ENCODE results near the gene MINPP1.

Gene MINPP1

GRCh38 chr10:87503401-87503800 is 1.3 kb upstream of the MINPP1 start:
- TF ChIP-seq, protein P1, sequence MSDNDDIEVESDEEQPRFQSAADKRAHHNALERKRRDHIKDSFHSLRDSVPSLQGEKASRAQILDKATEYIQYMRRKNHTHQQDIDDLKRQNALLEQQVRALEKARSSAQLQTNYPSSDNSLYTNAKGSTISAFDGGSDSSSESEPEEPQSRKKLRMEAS (IDR thresholded peaks at IDR 0.05; ENCODE audit: low read depth, low read length): no peak
- TF ChIP-seq, protein P2, sequence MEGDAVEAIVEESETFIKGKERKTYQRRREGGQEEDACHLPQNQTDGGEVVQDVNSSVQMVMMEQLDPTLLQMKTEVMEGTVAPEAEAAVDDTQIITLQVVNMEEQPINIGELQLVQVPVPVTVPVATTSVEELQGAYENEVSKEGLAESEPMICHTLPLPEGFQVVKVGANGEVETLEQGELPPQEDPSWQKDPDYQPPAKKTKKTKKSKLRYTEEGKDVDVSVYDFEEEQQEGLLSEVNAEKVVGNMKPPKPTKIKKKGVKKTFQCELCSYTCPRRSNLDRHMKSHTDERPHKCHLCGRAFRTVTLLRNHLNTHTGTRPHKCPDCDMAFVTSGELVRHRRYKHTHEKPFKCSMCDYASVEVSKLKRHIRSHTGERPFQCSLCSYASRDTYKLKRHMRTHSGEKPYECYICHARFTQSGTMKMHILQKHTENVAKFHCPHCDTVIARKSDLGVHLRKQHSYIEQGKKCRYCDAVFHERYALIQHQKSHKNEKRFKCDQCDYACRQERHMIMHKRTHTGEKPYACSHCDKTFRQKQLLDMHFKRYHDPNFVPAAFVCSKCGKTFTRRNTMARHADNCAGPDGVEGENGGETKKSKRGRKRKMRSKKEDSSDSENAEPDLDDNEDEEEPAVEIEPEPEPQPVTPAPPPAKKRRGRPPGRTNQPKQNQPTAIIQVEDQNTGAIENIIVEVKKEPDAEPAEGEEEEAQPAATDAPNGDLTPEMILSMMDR (IDR thresholded peaks at IDR 0.05; ENCODE audit: low read depth, low read length): no peak
- TF ChIP-seq POLR2A (IDR thresholded peaks at IDR 0.05; ENCODE audit: extremely low read depth, insufficient read length) (no peak), MYC (IDR thresholded peaks at IDR 0.05; ENCODE audit: low read depth, low read length) (no peak)
- no peak for DNase-seq (ENCODE audit: low read depth)
- H3K4me3 ChIP-seq (ENCODE audit: low read depth, low read length): peak overlapping the region; percentile 90

DNA sequence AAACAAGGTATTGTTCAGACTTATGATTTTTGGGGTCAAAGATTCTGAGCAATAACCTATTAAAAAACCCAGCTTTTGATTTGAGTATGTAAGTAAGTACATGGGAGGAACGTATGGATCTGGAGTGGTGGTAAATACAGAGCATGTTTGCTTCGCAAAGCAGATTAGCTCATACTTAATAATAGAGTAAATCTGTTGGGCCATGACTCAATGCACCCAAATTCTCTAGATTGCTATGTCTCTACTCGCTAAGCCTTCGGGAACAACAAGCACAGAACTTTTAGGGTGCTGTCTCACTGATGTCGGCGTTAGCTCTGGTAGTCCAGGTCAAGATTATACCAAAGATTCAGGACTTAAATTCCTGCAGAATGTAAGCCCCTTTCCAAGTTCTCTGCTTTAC is 807 bp upstream of the MINPP1 start:
- TF ChIP-seq, protein P1 (IDR thresholded peaks at IDR 0.05; ENCODE audit: low read depth, low read length): no peak
- TF ChIP-seq MYC (IDR thresholded peaks at IDR 0.05; ENCODE audit: low read depth, low read length) (no peak), POLR2A (IDR thresholded peaks at IDR 0.05; ENCODE audit: extremely low read depth, insufficient read length) (no peak)
- TF ChIP-seq, protein P2 (IDR thresholded peaks at IDR 0.05; ENCODE audit: low read depth, low read length): no peak
- peak overlapping the region; percentile 90 for H3K4me3 ChIP-seq (ENCODE audit: low read depth, low read length)
- no peak for DNase-seq (ENCODE audit: low read depth)

- TF ChIP-seq, protein P2 (IDR thresholded peaks at IDR 0.05; ENCODE audit: low read depth, low read length): no peak
- TF ChIP-seq MYC (IDR thresholded peaks at IDR 0.05; ENCODE audit: low read depth, low read length) (no peak), POLR2A (IDR thresholded peaks at IDR 0.05; ENCODE audit: extremely low read depth, insufficient read length) (no peak)
- TF ChIP-seq, protein P1 (IDR thresholded peaks at IDR 0.05; ENCODE audit: low read depth, low read length): no peak
- no peak for DNase-seq (ENCODE audit: low read depth)
- peak overlapping the region; percentile 90 for H3K4me3 ChIP-seq (ENCODE audit: low read depth, low read length)
These were observed 420 bp upstream of the MINPP1 start for GRCh38 chr10:87504307-87504639.

GRCh38 chr10:87505366-87506111 is 846 bp downstream of the MINPP1 start:
- TF ChIP-seq, protein P2 (IDR thresholded peaks at IDR 0.05; ENCODE audit: low read depth, low read length): peak; percentile 58
- TF ChIP-seq MYC (IDR thresholded peaks at IDR 0.05; ENCODE audit: low read depth, low read length) (peak; percentile 40; the same call in 1 of the 2 replicates), POLR2A (IDR thresholded peaks at IDR 0.05; ENCODE audit: extremely low read depth, insufficient read length) (no peak)
- TF ChIP-seq, protein P1 (IDR thresholded peaks at IDR 0.05; ENCODE audit: low read depth, low read length): peak; percentile 49
- peak; percentile 85 for DNase-seq (ENCODE audit: low read depth)
- H3K4me3 ChIP-seq (ENCODE audit: low read depth, low read length): peak overlapping the region; percentile 90

- TF ChIP-seq, protein P1 (IDR thresholded peaks at IDR 0.05; ENCODE audit: low read depth, low read length): no peak
- TF ChIP-seq POLR2A (IDR thresholded peaks at IDR 0.05; ENCODE audit: extremely low read depth, insufficient read length) (no peak), MYC (IDR thresholded peaks at IDR 0.05; ENCODE audit: low read depth, low read length) (no peak)
- TF ChIP-seq, protein P2 (IDR thresholded peaks at IDR 0.05; ENCODE audit: low read depth, low read length): no peak
- no peak for DNase-seq (ENCODE audit: low read depth)
- H3K4me3 ChIP-seq (ENCODE audit: low read depth, low read length): peak overlapping the region; percentile 90
These were observed 2.3 kb downstream of the MINPP1 start for GRCh38 chr10:87506956-87507355.
